ENCODE data around the gene MPP2. TPM values are rescaled to one million over a fixed set of nuclear protein-coding genes. Genes with fewer than 3 reads are reported as not detected.
A peak's percentile ranks its signal among the peaks of the same experiment; 100 is the strongest.

The MPP2 gene
- total and polyA plus RNA-seq, 11 donors: 6.7 to 22.3 (median 13.6) TPM

GRCh38 chr17:43832168-43832975, 75.0 kb downstream of the MPP2 start:
- ATAC-seq (peak; percentile 23 to 52 (median 48)), DNase-seq (peak; percentile 48 to 84 (median 70))
- TF ChIP-seq CTCF (IDR thresholded peaks at IDR 0.05) (peak in 2 of 12 donors; percentile 6 to 15), POLR2A (IDR thresholded peaks at IDR 0.05) (no peak)
- Histone ChIP-seq H3K27me3 (no peaks in the 10 kb centered on the region), H3K9me3 (no peaks in the 10 kb centered on the region), H3K4me1 (peaks cover 0 to 62% (median 16%) of the 10 kb centered on the region in 12 donors), H3K36me3 (peaks cover 0 to 36% (median 23%) of the 10 kb centered on the region in 9 donors), H3K27ac (peak overlapping the region; percentile 66 to 96 (median 83)), H3K4me3 (peak overlapping the region; percentile 64 to 93 (median 78))
- intact Hi-C loops (cut with DNase I): loop anchor here in 8 of 10 donors (2.0 to 10.0 kb wide), 4 partner anchors 48 to 55 kb away; partner anchors contain the start of genes CFAP97D1 (in 4 of the 8) and DUSP3 (in 4 of the 8)
- 8 to 42% (median 11%) methylated on average over 10 to 51 of the region's 51 CpGs for WGBS, 4 donors

- Histone ChIP-seq H3K27me3 (no peaks in the 10 kb centered on the region), H3K36me3 (peaks cover 0 to 43% (median 28%) of the 10 kb centered on the region in 9 donors), H3K27ac (peak overlapping the region; percentile 66 to 96 (median 85)), H3K4me3 (peak overlapping the region in 11 of 12 donors; percentile 11 to 93 (median 77)), H3K9me3 (no peaks in the 10 kb centered on the region), H3K4me1 (peaks cover 0 to 62% (median 16%) of the 10 kb centered on the region in 12 donors)
- ATAC-seq (peak; percentile 74 to 86 (median 80)), DNase-seq (peak; percentile 67 to 93 (median 83))
- TF ChIP-seq CTCF (IDR thresholded peaks at IDR 0.05) (no peak), POLR2A (IDR thresholded peaks at IDR 0.05) (peak in 1 of 2 donors; percentile 54)
- intact Hi-C loops (cut with DNase I): loop anchor here in 8 of 10 donors (2.0 to 10.0 kb wide), 4 partner anchors 47 to 54 kb away; partner anchors contain the start of genes CFAP97D1 (in 4 of the 8) and DUSP3 (in 4 of the 8)
- 47 to 76% (median 58%) methylated on average over 8 of the region's 8 CpGs for WGBS, 4 donors
Measured at GRCh38 chr17:43831633-43832032, 75.7 kb downstream of the MPP2 start.

- Histone ChIP-seq H3K36me3 (peaks cover 0 to 53% (median 38%) of the 10 kb centered on the region in 9 donors), H3K4me3 (peak overlapping the region in 7 of 12 donors; percentile 22 to 80 (median 70)), H3K9me3 (no peaks in the 10 kb centered on the region), H3K27me3 (no peaks in the 10 kb centered on the region), H3K4me1 (peaks cover 0 to 66% (median 16%) of the 10 kb centered on the region in 12 donors), H3K27ac (peak overlapping the region; percentile 62 to 96 (median 85))
- no peak for ATAC-seq
- DNase-seq: no peak
- 86 to 89% (median 88%) methylated on average over 6 to 7 of the region's 7 CpGs for WGBS, 4 donors
- TF ChIP-seq POLR2A (IDR thresholded peaks at IDR 0.05) (no peak), CTCF (IDR thresholded peaks at IDR 0.05) (no peak)
- intact Hi-C loops (cut with DNase I): loop anchor here in 7 of 10 donors (5.0 to 10.0 kb wide), 3 partner anchors 46 to 53 kb away; partner anchors contain the start of genes CFAP97D1 (in 4 of the 7) and DUSP3 (in 3 of the 7)
Measured at GRCh38 chr17:43830510-43831140, 76.7 kb downstream of the MPP2 start.
